GM12801 (cell line): ENCODE results near the gene DIP2B.

Experiments
- TF ChIP-seq, protein P1 (sequence below): IDR thresholded peaks from one replicate; pipeline ENCODE4 v1.5.1; 2011; ENCODE audit warnings: control low read depth; ENCODE audit not compliant: insufficient read length; ENCODE audit errors: extremely low read depth

Gene DIP2B

DNA sequence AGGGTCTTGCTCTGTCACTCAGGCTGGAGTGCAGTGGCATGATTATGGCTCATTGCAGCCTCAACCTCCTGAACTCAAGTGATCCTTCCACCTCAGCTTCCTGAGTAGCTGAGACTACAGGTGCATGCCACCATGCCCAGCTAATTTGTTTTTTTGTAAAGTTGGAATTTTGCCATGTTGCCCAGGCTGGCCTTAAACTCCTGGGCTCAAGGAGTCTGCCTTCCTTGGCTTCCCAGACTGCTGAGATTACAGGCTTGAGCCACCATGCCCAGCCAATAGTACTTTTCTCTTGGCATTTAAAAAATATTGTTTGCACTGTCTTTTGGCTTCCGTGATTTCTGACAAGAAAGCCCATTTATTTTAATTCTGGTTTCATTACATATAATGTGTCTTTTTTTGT lies 61.3 kb downstream of the DIP2B start:
- TF ChIP-seq, protein P1, sequence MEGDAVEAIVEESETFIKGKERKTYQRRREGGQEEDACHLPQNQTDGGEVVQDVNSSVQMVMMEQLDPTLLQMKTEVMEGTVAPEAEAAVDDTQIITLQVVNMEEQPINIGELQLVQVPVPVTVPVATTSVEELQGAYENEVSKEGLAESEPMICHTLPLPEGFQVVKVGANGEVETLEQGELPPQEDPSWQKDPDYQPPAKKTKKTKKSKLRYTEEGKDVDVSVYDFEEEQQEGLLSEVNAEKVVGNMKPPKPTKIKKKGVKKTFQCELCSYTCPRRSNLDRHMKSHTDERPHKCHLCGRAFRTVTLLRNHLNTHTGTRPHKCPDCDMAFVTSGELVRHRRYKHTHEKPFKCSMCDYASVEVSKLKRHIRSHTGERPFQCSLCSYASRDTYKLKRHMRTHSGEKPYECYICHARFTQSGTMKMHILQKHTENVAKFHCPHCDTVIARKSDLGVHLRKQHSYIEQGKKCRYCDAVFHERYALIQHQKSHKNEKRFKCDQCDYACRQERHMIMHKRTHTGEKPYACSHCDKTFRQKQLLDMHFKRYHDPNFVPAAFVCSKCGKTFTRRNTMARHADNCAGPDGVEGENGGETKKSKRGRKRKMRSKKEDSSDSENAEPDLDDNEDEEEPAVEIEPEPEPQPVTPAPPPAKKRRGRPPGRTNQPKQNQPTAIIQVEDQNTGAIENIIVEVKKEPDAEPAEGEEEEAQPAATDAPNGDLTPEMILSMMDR: no peak

DNA sequence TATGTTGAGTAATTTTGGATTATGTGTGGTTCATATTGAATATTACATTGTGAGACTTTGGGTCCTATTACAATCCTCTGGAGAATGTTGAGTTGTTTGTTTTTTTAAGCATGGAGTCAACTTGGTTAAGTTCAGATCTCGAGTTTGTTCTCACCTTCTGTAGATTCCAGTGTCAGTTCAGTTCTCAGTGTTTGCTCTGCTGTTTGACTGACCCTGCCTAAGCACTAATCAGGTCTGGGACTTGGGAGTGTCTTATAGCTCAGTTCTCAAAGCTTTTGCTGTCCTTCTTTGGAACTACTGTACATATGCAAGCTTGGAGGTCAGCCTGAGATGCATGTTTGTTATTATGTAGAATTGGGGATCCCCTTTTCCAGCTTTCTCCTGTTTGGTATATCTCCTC lies 63.1 kb downstream of the DIP2B start:
- TF ChIP-seq, protein P1: no peak

DNA sequence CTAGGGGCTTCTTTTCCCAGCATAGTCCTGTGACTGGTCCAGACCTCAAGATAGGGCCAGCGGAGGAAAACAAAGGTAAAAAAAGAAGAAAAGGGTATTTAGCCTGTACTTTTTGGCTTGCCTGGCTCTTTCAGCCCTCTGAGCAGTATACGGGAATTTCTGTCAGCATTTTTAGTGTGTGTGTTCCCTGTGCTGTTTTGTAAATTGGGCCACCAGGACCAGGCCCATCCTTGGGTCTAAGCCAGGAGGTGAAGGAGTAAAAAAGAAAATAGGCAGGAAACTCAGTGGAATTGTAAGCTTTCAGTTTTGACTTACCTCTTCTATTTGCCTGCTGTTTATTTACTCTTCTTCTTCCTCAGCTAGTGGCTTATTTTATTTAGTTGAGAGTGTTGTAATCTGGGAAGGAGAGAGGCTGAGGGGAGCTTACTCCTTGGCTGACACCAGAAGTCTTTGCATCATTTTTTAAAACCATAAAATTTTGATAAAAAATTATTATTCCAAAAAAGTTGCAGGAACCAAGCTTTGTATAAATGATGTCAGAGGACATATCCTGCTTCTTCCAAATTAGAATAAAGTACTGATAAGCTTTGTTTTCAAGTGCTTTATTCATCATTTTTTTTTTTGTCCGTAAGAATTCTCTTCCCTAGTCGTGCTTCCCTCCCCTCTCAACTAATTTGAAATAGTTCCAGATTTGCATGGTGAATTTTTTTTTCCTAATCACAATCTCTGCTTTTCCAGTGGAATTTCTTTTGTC lies 63.7 kb downstream of the DIP2B start:
- TF ChIP-seq, protein P1: no peak

DNA sequence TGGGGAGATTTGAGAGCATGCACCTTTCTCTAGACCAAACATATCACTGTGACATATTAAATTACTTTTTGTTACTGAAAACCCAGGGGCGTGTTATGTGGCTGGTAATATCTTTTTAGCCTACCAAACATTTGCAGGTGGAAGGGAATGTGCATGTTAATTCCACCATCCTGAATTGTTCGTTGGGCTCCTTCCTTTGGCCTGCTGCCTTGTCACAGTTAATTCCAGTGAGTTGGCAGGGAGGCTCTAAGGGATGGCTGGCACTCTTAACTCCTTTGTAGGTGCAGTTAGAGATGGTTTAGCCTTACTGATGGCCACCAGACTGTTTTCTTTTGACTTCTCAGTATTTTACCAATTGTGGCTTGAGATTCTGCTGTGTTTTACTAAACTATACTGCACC lies 64.5 kb downstream of the DIP2B start:
- TF ChIP-seq, protein P1: no peak

DNA sequence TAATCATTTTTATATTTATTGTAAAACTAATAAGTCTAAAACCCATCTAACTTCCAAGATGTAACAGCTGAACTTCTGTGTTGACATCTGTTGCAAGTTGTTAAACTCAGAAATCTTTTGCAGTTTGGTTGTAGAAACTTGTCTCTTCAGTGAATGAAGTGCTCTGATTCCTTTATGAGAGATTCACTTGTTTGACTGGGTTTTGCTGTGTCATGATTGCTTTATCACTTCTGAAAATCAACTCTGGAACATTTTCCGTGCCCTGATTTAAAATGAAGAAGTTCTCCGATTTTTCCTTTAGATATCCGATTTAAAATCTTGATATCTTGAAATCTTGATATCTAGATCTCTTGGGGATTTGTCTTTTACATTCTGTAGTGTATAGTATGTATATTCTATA lies 65.1 kb downstream of the DIP2B start:
- TF ChIP-seq, protein P1: no peak

DNA sequence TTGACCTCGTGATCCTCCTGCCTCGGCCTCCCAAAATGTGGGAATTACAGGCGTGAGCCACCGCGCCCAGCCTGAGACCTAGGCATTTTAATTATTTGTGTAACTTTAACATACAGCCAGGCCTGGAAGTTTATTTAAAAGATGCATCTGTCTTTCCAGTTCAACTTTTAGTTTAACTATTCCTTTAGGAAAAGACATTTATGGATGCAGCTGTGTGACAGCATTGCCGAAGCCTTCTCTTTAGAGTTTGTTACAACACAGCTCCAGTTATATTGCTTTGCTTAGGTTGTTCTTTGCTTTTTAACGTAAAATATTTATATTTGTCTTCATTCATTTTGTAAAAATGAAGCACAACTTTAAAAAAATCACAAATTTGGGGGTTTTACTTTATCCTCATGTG lies 67.0 kb downstream of the DIP2B start:
- TF ChIP-seq, protein P1: no peak

DNA sequence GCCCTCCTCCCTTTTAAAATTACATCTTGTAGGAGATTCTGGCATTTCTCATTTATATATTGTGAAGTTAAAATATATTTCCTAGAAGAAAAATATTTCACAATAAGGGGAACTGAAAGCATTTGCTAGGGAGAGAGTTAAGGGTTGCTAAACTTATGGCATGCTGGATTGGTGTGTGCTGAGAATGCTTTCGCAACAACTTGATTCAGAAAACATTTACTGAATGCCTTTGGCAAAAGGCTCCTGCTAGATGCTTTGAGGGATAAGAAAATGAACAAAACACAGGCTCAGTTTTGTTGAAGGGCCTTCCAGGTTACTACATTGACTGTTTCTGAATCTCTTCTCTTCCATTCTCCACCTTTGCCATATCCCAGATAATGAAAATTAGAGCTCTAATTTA lies 67.5 kb downstream of the DIP2B start:
- TF ChIP-seq, protein P1: no peak
